ENCODE data around the gene TOMM20. TPM values are rescaled to one million over a fixed set of nuclear protein-coding genes. Genes with fewer than 3 reads are reported as not detected.

Gene TOMM20
- total RNA-seq, 2 donors from 2014 or later: 110 to 117 TPM

Other genes with a start within 250 kb of the TOMM20 start
- gene RBM34, start 32.4 kb upstream of the TOMM20 start, total RNA-seq: 100 to 1,000 TPM; 114 to 122 TPM
- gene ARID4B, start 199.3 kb upstream of the TOMM20 start, total RNA-seq: 10 to 100 TPM; 42.2 to 61.2 TPM
- 10 to 100 TPM; 28.9 to 32.9 TPM for gene GGPS1, start 199.7 kb upstream of the TOMM20 start, total RNA-seq
- gene TBCE, start 238.6 kb upstream of the TOMM20 start, total RNA-seq: 10 to 100 TPM; 21.5 to 31.7 TPM

Data from activated T-helper 17 cell treated with anti-CD3 and anti-CD28 coated beads, Interleukin-2, amount 50 U/mL, for 72 hours (primary cell).